ENCODE measurements around the gene UBQLN1. TPM values are rescaled to one million over a fixed set of nuclear protein-coding genes. Genes with fewer than 3 reads are reported as not detected.
A peak's percentile ranks its signal among the peaks of the same experiment; 100 is the strongest.

The UBQLN1 gene
- total RNA-seq, 4 donors from 2014 or later = 56.5 to 87.3 (median 72.1) TPM

DNA sequence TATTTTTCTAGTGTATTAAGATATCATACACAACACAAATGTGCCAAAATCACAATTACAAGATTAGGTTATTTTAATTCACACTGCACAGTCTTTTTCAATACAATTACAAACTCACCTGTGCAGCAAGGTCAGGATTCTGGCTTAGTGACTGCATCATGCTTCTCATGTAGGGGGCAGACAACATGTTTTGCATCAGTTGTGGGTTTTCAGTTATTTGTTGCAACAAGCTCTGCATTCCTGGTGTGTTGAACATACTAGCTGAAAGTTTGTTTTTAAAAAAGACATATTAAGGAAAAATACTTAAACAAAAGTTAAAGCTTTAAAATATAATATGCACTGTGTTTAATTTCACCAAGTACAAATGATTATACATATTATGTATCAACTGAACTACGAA, 38.7 kb downstream of the UBQLN1 start:
- peaks cover 0 to 28% (median 10%) of the 10 kb centered on the region in 4 donors for H3K36me3 ChIP-seq
- no peak overlapping the region for H3K4me3 ChIP-seq
- WGBS, 2 donors (ENCODE audit: low coverage in 1 of 2) = 70 to 94% methylated on average over 1 of the region's 1 CpG
- intact Hi-C loops (cut with DNase I; ENCODE audit: low total_unique reads) (no loop called here), in situ Hi-C loops (cut with MboI; ENCODE audit: low pct_ligation_motif_present in 1 of 4, low pct_unique_long_range_greater_than_20kb in 1 of 4, low sequenced_read_pairs in 3 of 4) (no loop called here)
- TF ChIP-seq EP300 (IDR thresholded peaks at IDR 0.05; ENCODE audit: low read depth) (no peak), POLR2A (IDR thresholded peaks at IDR 0.05) (no peak), POLR2AphosphoS5 (IDR thresholded peaks at IDR 0.05) (no peak)
- TF ChIP-seq, protein P1, sequence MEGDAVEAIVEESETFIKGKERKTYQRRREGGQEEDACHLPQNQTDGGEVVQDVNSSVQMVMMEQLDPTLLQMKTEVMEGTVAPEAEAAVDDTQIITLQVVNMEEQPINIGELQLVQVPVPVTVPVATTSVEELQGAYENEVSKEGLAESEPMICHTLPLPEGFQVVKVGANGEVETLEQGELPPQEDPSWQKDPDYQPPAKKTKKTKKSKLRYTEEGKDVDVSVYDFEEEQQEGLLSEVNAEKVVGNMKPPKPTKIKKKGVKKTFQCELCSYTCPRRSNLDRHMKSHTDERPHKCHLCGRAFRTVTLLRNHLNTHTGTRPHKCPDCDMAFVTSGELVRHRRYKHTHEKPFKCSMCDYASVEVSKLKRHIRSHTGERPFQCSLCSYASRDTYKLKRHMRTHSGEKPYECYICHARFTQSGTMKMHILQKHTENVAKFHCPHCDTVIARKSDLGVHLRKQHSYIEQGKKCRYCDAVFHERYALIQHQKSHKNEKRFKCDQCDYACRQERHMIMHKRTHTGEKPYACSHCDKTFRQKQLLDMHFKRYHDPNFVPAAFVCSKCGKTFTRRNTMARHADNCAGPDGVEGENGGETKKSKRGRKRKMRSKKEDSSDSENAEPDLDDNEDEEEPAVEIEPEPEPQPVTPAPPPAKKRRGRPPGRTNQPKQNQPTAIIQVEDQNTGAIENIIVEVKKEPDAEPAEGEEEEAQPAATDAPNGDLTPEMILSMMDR (IDR thresholded peaks at IDR 0.05) = no peak
- H3K9me3 ChIP-seq = no peaks in the 10 kb centered on the region
- no peak for DNase-seq
- H3K27ac ChIP-seq = no peak overlapping the region
- no peaks in the 10 kb centered on the region for H3K27me3 ChIP-seq
- peaks cover 0 to 9% (median 3%) of the 10 kb centered on the region in 4 donors for H3K4me1 ChIP-seq

DNA sequence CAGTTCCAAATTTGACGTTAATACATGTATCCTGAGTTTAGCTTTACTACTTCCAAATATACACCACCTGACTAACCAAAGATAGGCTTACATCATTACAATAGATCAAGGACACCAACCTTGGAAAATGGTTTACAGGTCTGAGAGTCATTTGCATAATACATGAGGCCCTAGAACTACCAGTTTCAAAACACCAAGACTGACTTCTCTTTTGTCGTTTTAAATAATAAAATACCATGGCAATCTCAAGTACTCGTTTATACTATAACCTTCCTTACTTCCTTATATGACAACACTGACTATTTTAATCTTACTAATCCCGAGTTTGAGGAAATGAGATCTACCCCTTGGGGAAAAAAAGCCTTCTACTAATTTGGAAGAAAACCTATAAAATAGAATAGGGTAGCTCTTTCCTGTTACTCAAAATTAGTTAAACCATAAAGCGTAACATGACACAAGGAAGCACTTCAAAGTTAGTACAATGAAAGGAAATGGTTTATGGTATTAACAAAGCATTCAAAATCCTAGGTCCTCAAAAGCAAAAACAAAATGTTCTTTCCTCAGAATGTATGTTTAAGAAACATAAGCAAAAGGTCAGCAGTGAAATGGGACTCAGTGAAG, 42.1 kb downstream of the UBQLN1 start:
- TF ChIP-seq, protein P1 (IDR thresholded peaks at IDR 0.05) = no peak
- TF ChIP-seq POLR2AphosphoS5 (IDR thresholded peaks at IDR 0.05) = no peak
- no peak for TF ChIP-seq EP300 (IDR thresholded peaks at IDR 0.05; ENCODE audit: low read depth)
- TF ChIP-seq POLR2A (IDR thresholded peaks at IDR 0.05) = no peak
- WGBS, 2 donors (ENCODE audit: low coverage in 1 of 2) = 28 to 30% methylated on average over 4 to 5 of the region's 5 CpGs
- H3K27me3 ChIP-seq = no peaks in the 10 kb centered on the region
- H3K4me3 ChIP-seq = no peak overlapping the region
- H3K36me3 ChIP-seq = peaks cover 0 to 46% (median 23%) of the 10 kb centered on the region in 4 donors
- H3K4me1 ChIP-seq = peaks cover 0 to 9% (median 3%) of the 10 kb centered on the region in 4 donors
- no peaks in the 10 kb centered on the region for H3K9me3 ChIP-seq
- H3K27ac ChIP-seq = peak overlapping the region in 3 of 4 donors; percentile 27 to 39 (median 31)
- in situ Hi-C loops (cut with MboI; ENCODE audit: low pct_ligation_motif_present in 1 of 4, low pct_unique_long_range_greater_than_20kb in 1 of 4, low sequenced_read_pairs in 3 of 4) (no loop called here), intact Hi-C loops (cut with DNase I; ENCODE audit: low total_unique reads) (no loop called here)
- DNase-seq = no peak

DNA sequence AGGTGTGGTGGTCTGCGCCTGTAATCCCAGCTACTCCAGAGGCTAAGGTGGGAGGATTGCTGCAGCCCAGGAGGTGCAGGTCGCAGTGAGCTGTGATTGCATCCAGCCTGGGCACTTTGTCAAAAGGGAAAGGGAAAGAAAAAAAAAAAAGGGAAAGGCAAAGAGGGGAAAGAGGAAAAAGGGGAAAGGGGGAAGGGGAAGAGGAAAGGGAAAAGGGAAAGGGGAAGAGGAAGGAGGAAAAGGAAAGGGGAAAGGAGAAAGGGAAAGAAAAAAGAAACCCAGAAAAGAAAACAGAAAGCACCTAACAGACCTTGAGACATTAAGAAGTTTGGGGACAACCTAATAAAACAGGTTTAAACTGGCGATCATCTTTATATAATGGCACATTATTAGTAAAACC, 44.8 kb downstream of the UBQLN1 start:
- 95 to 100% methylated on average over 3 of the region's 3 CpGs for WGBS, 2 donors (ENCODE audit: low coverage in 1 of 2)
- TF ChIP-seq POLR2AphosphoS5 (IDR thresholded peaks at IDR 0.05) (no peak), POLR2A (IDR thresholded peaks at IDR 0.05) (no peak), EP300 (IDR thresholded peaks at IDR 0.05; ENCODE audit: low read depth) (no peak)
- TF ChIP-seq, protein P1 (IDR thresholded peaks at IDR 0.05) = no peak
- intact Hi-C loops (cut with DNase I; ENCODE audit: low total_unique reads) (no loop called here), in situ Hi-C loops (cut with MboI; ENCODE audit: low pct_ligation_motif_present in 1 of 4, low pct_unique_long_range_greater_than_20kb in 1 of 4, low sequenced_read_pairs in 3 of 4) (no loop called here)
- H3K36me3 ChIP-seq = peaks cover 0 to 57% (median 28%) of the 10 kb centered on the region in 4 donors
- H3K4me1 ChIP-seq = peaks cover 0 to 9% (median 3%) of the 10 kb centered on the region in 4 donors
- no peak overlapping the region for H3K27ac ChIP-seq
- DNase-seq = no peak
- no peaks in the 10 kb centered on the region for H3K27me3 ChIP-seq
- no peak overlapping the region for H3K4me3 ChIP-seq
- no peaks in the 10 kb centered on the region for H3K9me3 ChIP-seq

DNA sequence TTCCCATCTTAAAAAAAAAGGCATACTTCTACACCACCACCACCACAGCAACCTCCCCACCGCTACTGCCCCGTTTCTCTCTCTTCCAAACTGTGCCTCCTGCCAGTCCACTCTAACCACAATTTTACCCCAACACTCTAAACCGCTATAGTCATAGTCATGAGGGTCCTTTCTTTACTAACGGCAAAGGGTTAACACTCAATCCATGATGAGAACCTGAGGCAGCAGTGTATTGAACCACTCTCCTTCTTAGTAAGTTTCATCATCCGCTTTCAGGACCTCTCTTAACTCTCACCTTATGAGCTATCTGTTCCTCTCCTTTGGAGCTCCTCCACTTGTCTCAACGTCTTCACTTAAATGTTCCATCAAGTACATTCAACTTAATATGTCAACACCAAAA, 50.8 kb downstream of the UBQLN1 start:
- in situ Hi-C loops (cut with MboI; ENCODE audit: low pct_ligation_motif_present in 1 of 4, low pct_unique_long_range_greater_than_20kb in 1 of 4, low sequenced_read_pairs in 3 of 4) = no loop called here
- Histone ChIP-seq H3K27ac (no peak overlapping the region), H3K4me3 (no peak overlapping the region), H3K27me3 (no peaks in the 10 kb centered on the region), H3K9me3 (no peaks in the 10 kb centered on the region), H3K36me3 (peaks cover 0 to 42% (median 17%) of the 10 kb centered on the region in 4 donors), H3K4me1 (peaks cover 0 to 6% (median 0%) of the 10 kb centered on the region in 4 donors)
- 69 to 81% methylated on average over 6 of the region's 6 CpGs for WGBS, 2 donors (ENCODE audit: low coverage in 1 of 2)
- intact Hi-C loops (cut with DNase I; ENCODE audit: low total_unique reads) = no loop called here
- TF ChIP-seq POLR2A (IDR thresholded peaks at IDR 0.05) (no peak), EP300 (IDR thresholded peaks at IDR 0.05; ENCODE audit: low read depth) (no peak)
- TF ChIP-seq, protein P1 (IDR thresholded peaks at IDR 0.05) = no peak
- no peak for DNase-seq

Measured in transverse colon (tissue), 4 donors.